GM18520 (cell line): Measurements from ENCODE around the gene PFDN4.

Source experiments
- ATAC-seq: cut with Tn5 transposase; IDR thresholded peaks from one replicate; pipeline ENCODE4 v1.9.1; 2021; ENCODE audit not compliant: unreplicated experiment

The PFDN4 gene

GRCh38 chr20:54200487-54201267 is 7.2 kb upstream of the PFDN4 start:
- no peak for ATAC-seq

- ATAC-seq: no peak
Observed at GRCh38 chr20:54201268-54201846, 6.5 kb upstream of the PFDN4 start.

GRCh38 chr20:54203281-54203680 is 4.6 kb upstream of the PFDN4 start:
- ATAC-seq: no peak

DNA sequence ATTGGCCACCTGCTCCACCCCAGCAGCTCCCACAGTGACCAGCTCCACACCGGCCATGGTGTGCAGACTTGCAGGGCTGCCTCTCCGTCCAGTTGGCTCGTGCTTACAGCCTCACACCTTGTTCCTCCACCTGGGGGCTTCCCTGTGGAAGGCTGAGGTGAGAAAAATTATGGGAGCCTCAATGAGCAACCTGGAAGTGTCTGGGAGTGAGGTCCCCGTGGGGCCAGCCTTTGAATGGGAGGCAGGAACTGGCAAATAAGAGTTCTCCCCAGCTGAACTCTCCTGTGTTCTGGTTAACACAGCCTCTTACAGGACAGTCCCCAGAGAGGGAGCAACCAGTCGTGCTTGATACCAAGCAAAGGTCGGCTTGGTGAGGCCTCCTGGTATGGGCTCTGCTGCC is 3.8 kb upstream of the PFDN4 start:
- no peak for ATAC-seq

GRCh38 chr20:54204481-54204880 is 3.4 kb upstream of the PFDN4 start:
- ATAC-seq: no peak

DNA sequence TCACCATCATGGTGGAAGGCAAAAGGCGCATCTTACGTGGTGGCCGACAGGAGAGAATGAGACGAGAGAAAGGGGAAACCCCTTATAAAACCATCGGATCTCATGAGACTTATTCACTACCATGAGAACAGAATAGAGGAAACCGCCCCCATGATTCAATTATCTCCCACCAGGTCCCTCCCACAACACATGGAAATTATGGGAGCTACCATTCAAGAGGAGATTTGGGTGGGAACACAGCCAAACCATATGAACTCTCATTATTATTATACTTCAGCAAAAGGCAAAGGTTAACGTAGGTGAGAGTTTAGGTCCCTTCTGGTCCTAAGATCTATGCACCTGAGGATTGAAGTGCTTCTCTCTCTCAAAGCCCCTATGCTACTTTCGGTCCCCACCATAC is 2.4 kb upstream of the PFDN4 start:
- no peak for ATAC-seq

DNA sequence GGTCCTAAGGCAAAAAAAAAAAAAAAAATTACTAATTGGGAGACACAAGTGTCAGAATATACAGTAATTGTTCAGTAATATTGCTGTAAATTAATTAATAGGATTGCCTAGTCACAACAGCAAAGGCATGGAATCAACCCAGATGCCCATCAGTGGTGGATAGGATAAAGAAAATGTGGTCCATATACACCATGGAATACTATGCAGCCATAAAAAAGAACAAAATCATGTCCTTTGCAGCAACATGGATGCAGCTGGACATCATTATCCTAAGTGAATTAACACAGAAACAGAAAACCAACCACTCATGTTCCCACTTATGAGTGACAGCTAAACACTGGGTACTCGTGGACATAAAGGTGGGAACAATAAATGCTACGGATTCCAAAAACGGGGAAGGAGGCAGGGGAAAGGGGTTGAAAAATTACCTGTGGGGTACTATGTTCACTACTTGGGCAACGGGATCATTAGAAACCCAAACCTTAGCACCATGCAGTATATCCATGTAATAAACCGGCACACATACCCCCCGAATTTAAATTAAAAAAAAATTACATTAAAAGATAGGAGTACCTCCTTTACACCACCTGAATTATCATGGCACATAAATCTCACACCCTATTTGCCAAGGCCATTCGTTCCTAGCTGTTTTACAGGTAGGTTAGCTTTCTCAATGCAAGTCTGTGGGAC is 689 bp upstream of the PFDN4 start:
- no peak for ATAC-seq

GRCh38 chr20:54208548-54209176 is 775 bp downstream of the PFDN4 start:
- no peak for ATAC-seq

DNA sequence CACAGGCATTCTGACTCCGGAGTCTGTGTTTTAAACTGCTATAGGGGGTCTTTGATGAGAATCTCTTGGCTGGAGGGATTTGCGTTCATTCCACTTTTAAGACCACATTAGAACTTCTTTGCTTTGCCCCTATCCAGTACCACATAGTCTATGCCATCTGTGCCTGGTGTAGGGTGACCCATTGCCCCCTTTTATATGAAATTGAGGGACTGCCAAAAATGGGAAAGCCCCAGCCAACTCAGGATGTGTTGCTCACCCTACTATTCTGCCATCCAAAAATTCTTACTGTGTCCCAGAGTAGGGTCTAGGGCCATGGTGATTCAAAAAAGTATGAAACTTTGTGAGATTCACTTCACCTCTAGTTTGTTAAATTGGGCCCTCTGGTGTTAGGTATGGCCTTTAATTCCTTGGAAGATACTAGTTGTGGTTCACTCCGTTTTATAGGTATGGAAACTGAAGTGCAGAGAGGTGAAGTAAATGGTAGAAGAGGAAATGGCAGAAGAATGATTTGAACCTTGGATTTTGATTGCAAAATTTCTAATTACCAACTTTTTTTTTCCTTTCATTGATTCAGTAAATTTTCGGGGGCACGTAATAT is 1.4 kb downstream of the PFDN4 start:
- no peak for ATAC-seq

- ATAC-seq: no peak
Observed at GRCh38 chr20:54212226-54212625, 4.3 kb downstream of the PFDN4 start.

DNA sequence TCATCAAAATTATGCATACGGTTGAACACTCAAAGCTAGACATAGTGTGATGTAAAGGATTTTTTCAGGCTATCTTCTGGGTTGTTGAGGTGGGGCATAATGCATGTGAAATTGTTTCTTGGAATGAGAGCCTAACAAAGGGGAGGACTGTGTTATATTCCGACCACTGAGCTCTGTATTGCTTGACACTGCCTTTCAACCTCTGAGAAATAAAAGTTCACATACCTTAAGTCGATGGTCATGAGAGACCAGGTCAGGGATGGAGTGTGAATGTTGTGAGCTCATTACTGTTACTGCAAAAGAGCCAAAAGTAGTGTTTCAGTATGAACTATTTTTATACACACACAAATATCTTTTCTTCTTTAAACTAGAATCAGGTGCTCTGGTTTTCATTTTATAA is 5.0 kb downstream of the PFDN4 start:
- no peak for ATAC-seq

DNA sequence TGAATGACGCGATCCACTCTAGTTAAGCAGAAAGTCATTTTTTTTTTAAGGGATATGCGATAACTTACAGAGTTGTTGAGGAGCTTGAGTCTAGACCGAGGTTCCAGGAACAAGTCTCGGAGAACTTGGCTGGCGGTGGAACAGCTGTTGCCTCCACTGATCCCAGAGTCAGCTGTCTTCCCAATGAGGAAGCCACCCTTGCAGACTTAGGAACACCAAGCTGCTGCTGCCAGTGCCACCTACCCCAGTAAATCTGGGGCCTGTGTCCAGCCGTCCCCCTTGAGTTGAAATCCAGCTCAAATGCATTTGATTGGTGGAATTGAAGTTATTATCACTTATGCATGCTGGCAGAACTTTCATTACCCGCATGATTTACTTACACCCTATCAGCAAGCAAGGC is 6.7 kb downstream of the PFDN4 start:
- no peak for ATAC-seq

DNA sequence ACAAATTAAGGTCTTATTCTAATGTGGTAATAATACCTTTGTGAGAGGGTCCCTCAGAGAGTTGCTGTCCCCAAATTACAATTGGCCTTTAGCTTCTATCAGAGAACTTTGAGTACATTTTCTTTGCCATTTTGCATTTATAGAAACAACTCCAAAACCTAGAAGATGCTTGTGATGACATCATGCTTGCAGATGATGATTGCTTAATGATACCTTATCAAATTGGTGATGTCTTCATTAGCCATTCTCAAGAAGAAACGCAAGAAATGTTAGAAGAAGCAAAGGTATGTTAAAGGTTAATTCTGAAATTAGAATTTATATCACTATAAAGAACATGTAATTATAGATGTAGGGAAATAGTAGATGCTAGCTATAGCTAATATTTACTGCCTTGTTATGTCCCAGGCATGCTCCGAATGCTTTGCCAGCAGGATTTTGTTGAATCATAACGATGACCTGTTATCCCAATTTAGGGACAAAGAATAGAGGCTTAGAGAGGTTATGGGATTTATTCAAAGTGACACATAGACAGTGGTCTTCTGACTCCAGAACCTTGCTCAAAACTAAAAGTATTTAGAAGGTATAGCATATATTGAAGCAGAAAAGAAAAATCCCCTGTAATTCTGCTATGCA is 7.4 kb downstream of the PFDN4 start:
- ATAC-seq: no peak

DNA sequence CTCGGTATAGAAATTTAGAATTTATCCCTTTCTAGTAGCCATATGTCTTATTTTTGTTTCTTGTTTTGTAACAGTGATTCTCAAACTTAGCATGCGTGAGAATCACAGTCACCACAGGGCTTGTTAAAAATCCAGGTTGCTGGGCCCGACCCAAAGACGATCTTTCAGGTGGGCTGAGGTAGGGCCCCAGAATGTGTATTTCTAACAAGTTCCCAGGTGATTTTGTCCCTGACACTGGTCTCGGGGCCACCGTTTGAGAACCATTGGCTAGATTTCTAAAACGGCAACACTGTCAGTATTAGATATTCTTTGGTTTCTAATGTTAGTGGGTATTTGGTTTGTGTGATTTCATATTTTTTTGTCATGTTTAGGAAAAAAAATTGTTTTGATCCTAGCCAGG is 9.9 kb downstream of the PFDN4 start:
- no peak for ATAC-seq

GRCh38 chr20:54218470-54218869 is 10.6 kb downstream of the PFDN4 start:
- ATAC-seq: no peak

DNA sequence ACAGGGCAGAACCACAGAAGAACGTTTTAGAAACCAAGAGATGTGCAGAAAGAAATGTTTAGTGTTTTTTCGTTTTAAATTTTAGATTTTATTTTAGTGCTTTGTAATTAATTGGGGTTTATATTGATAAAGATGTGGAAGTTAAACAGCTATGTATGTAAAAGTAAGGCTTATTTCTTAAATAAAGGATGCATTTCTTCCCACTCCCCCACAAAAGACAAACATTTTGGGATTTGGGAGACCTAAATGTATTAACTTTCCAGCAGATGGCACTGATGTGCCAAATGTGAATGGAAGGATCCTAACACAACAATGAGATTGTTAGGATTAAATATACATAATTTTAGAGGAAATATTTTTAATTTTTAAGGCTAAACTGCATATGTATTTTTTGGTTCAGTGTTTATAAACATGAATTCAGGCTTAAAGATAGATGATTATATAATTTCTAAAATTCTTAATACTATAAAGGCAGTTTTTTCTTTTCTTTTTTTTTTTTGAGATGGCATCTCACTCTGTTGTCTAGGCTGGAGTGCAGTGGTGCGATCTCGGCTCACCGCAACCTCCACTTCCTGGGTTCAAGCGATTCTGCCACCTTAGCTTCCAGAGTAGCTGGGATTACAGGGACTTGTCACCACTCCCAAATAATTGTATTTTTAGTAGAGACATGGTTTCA is 12.0 kb downstream of the PFDN4 start:
- no peak for ATAC-seq

- no peak for ATAC-seq
Observed at GRCh38 chr20:54220722-54221121, 12.8 kb downstream of the PFDN4 start.

- ATAC-seq: no peak
Observed at GRCh38 chr20:54221353-54221752, 13.5 kb downstream of the PFDN4 start.

DNA sequence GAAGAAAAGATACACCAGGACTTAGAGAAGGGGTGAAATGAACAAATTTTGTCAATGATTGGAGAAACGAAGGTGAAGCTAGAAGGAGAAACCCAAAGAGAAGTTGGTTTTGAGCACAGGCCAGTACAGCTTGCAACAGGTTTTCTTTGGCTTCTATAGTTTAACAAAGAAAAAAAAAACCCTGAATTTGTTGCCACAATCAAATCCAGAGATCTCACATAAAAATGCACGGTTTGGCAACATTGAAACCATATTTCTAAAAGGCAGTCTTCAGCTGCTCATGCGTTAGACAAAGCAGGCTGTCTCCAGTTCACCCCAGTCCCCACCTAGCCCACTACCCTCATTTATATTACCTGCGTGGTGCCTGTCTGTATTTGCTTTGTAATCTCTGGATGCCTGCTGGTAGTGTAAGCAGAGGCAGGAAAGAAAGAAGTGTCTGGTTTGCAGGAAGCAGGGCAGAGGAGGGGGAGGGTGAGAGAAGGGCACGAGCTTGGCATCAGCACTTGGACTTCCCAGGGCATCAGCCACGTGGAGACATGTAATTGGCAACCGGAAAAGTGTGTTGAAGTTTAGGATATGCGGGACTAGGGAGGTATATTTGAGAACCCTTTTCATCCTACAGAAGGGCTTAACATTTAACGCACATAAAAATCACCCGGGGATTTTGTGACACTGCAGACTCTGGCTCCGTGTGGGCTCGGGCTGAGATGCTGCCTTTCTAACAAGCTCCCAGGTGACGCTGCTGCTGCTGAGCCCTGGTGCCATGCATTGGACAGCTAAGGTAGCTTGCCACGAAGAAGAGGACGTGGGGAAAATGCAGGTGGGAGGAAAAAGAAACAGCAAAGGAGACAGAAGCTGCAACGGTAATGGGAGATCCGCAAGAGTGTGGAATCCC is 14.4 kb downstream of the PFDN4 start:
- ATAC-seq: no peak
